Upper lobe of left lung (tissue), 6 donors: ENCODE measurements around the gene FZD7. TPM values are rescaled to one million over a fixed set of nuclear protein-coding genes. Genes with fewer than 3 reads are reported as not detected.

Source experiments
- ATAC-seq, 2 donors: fragments of 200-7000 bp; cut with Tn5 transposase; one replicate each; pipeline ENCODE4 v1.9.1; 2022; ENCODE audit warnings: mild to moderate bottlenecking in 2 of 2, moderate library complexity in 2 of 2; ENCODE audit not compliant: low FRiP score in 2 of 2
- DNase-seq, 2 donors: peaks; one replicate each; pipeline ENCODE4 v3.0.0-alpha.2; 2019 to 2020
- H3K27ac ChIP-seq, 4 donors: fragments of 200-600 bp; sonication (generic); one replicate each; pipeline ENCODE4 v1.5.1; 2016 to 2019
- H3K27me3 ChIP-seq, 4 donors: fragments of 200-600 bp; sonication (generic); one replicate each; pipeline ENCODE4 v1.5.1; 2017 to 2019
- H3K36me3 ChIP-seq, 4 donors: fragments of 200-600 bp; sonication (generic); one replicate each; pipeline ENCODE4 v1.5.1; 2016 to 2019
- H3K4me1 ChIP-seq, 4 donors: fragments of 200-600 bp; sonication (generic); one replicate each; pipeline ENCODE4 v1.5.1; 2018 to 2019
- H3K4me3 ChIP-seq, 4 donors: fragments of 200-600 bp; sonication (generic); one replicate each; pipeline ENCODE4 v1.5.1; 2017 to 2019; ENCODE audit warnings: mild to moderate bottlenecking in 2 of 4, moderate library complexity in 1 of 4
- H3K9me3 ChIP-seq, 4 donors: fragments of 200-600 bp; sonication (generic); one replicate each; pipeline ENCODE4 v1.5.1; 2018 to 2019
- EP300 ChIP-seq, 4 donors: sonication (generic); formaldehyde crosslinking; IDR thresholded peaks; one replicate each; pipeline ENCODE4 v1.5.1; 2017; ENCODE audit warnings: antibody characterized with exemption in 4 of 4, control low read depth in 2 of 4
- POLR2A ChIP-seq, 4 donors: fragments of 450-650 bp; IDR thresholded peaks; one replicate each; pipeline ENCODE4 v1.5.1; 2016 to 2017; ENCODE audit warnings: antibody characterized with exemption in 4 of 4, mild to moderate bottlenecking in 2 of 4
- POLR2AphosphoS5 ChIP-seq, 2 donors: sonication (generic); formaldehyde crosslinking; IDR thresholded peaks; one replicate each; pipeline ENCODE4 v1.5.1; 2017; ENCODE audit warnings: antibody characterized with exemption in 2 of 2
- WGBS, 2 donors: methylation state at CpG; one replicate each; pipeline ENCODE4 v1.1.5; 2017 to 2018; 5-methylcytosine and 5-hydroxymethylcytosine counted together
- total RNA-seq, 6 donors: library from RNA; depleted of rRNA in 4 of 6; stranded (reverse); fragments of >200 nt in 4 of 6; gene quantifications; one replicate each; pipeline versions ENCODE4 v1.1.0 to v1.2.1, GENCODE V29; 2016 to 2021
- TF ChIP-seq, protein P1 (sequence below), 6 experiments: fragments of 450-650 bp in 4 of 6; fragments of 200-600 bp in 2 of 6; sonication (generic) in 2 of 6; IDR thresholded peaks; one replicate each; pipeline ENCODE4 v1.5.1; 2016 to 2019; ENCODE audit warnings: antibody characterized with exemption in 6 of 6
- donor health status: DM: no; HTN: no; CAD: no; lungs with moderate emphysema.
- donor health status: DM: no; HTN: yes; CAD: no; lungs with severe emphysema.

The FZD7 gene
- total RNA-seq, 6 donors from 2014 or later = 2.6 to 15.3 (median 10.8) TPM

DNA sequence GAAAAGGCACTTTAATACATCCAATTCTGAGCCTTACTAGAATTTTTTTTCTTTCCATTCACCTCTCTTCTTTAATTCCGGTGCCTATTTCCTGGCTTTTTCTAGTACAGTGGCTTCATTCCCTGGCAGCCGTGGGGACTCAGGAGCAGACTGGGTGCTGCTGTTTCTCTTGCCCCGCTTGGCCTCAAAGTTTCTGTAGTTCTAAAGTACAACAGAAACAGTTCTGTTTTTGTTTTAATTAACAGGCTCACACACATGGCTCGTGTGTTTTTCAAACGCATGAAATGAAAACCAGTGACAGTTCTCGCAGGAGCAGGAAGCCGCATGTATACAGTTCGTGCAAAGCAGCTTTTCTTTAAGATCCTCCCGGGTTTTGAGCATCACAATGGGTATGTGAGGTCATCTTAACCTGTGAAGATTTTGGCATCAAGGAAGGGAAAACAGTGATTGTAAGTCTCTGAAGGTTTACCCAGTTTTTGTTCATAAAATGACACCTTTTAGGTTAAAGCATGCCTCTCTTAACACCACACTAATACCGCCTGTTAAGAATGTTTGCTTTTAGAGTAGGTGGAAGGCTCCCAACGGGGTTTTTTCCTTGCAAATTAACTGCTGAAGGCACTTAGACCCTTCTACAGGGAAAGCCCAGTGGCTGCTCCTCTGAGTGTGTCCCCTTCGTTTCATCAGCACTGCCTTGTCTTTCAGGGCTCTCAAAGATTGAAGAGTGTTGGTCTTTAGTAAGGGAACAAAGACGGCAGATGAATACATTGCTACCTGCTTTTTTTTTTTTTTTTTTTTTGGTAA is 5.8 kb downstream of the FZD7 start:
- ATAC-seq = no peak
- H3K27me3 ChIP-seq = peaks cover 0 to 19% (median 7%) of the 10 kb centered on the region in 4 donors
- H3K9me3 ChIP-seq = no peaks in the 10 kb centered on the region
- H3K27ac ChIP-seq = no peak overlapping the region
- DNase-seq = no peak
- no peaks in the 10 kb centered on the region for H3K36me3 ChIP-seq
- no peak for TF ChIP-seq POLR2AphosphoS5 (IDR thresholded peaks at IDR 0.05)
- no peak for TF ChIP-seq POLR2A (IDR thresholded peaks at IDR 0.05)
- no peak for TF ChIP-seq EP300 (IDR thresholded peaks at IDR 0.05)
- TF ChIP-seq, protein P1, sequence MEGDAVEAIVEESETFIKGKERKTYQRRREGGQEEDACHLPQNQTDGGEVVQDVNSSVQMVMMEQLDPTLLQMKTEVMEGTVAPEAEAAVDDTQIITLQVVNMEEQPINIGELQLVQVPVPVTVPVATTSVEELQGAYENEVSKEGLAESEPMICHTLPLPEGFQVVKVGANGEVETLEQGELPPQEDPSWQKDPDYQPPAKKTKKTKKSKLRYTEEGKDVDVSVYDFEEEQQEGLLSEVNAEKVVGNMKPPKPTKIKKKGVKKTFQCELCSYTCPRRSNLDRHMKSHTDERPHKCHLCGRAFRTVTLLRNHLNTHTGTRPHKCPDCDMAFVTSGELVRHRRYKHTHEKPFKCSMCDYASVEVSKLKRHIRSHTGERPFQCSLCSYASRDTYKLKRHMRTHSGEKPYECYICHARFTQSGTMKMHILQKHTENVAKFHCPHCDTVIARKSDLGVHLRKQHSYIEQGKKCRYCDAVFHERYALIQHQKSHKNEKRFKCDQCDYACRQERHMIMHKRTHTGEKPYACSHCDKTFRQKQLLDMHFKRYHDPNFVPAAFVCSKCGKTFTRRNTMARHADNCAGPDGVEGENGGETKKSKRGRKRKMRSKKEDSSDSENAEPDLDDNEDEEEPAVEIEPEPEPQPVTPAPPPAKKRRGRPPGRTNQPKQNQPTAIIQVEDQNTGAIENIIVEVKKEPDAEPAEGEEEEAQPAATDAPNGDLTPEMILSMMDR (IDR thresholded peaks at IDR 0.05) = no peak
- H3K4me1 ChIP-seq = peaks cover 11 to 33% (median 20%) of the 10 kb centered on the region in 4 donors
- no peak overlapping the region for H3K4me3 ChIP-seq
- WGBS, 2 donors = 26 to 36% methylated on average over 13 of the region's 13 CpGs

DNA sequence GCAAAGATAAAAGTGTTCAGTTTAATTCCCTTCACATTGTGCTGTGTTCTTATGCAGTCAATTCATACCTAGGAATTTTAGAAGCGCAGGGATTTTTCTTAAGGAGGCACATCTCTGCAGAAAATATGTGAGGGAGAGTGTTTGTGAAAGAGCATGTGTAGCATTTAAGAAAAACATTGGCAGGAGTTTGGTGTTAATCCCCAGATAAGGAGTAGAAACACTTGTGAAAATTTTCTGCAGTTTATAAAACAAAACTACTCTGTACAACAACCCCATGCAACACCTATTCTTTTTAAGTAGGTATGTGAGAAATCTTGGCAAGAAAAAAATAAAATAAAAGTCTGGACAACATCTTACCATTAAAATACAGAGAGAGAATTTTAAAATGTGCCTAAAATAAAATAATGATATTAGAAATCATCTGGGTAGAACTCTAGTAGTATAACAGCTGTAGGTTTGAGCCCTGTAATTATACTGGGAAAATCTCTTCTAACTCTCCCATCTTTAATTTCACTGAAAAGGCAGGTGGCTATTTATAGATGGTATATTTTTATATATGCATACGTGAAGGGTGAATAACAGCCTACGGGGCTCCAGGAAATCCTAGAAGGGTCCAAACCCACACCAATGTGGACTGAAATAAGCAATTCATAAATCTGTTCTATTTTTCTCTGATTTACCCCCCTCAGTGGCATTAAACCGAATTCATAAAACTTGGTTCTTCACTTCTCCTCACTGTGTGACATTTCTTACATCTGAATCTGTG is 6.6 kb downstream of the FZD7 start:
- DNase-seq = no peak
- peaks cover 4 to 25% (median 12%) of the 10 kb centered on the region in 4 donors for H3K4me1 ChIP-seq
- no peaks in the 10 kb centered on the region for H3K36me3 ChIP-seq
- no peak overlapping the region for H3K4me3 ChIP-seq
- H3K27me3 ChIP-seq = peaks cover 0 to 15% (median 3%) of the 10 kb centered on the region in 4 donors
- H3K9me3 ChIP-seq = no peaks in the 10 kb centered on the region
- H3K27ac ChIP-seq = no peak overlapping the region
- no peak for TF ChIP-seq POLR2A (IDR thresholded peaks at IDR 0.05)
- TF ChIP-seq, protein P1 (IDR thresholded peaks at IDR 0.05) = no peak
- TF ChIP-seq POLR2AphosphoS5 (IDR thresholded peaks at IDR 0.05) = no peak
- TF ChIP-seq EP300 (IDR thresholded peaks at IDR 0.05) = no peak
- WGBS, 2 donors = 74 to 88% methylated on average over 4 of the region's 4 CpGs
- no peak for ATAC-seq

DNA sequence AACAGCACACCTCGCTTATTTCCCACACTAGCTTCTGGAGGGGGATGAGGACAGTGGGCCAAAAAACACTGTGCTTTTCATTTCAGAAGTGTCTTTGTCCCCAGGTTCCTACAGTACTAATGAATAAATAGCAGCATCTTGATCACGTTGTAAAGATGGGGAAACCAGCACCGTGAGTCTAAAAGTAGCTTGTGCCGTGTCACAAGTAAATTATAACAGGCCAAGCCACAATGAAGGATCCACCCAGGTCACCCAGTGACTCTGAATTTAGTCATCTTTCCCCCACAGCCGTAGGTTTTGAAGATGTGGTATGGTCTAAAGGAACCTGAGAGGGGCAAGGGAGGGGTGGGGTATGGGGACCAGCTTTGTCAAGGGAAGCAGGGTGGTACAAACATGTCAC is 8.8 kb downstream of the FZD7 start:
- WGBS, 2 donors = 93 to 96% methylated on average over 5 of the region's 5 CpGs
- Histone ChIP-seq H3K9me3 (no peaks in the 10 kb centered on the region), H3K4me1 (peaks cover 0 to 8% (median 3%) of the 10 kb centered on the region in 4 donors), H3K4me3 (no peak overlapping the region), H3K27me3 (no peaks in the 10 kb centered on the region), H3K27ac (no peak overlapping the region), H3K36me3 (no peaks in the 10 kb centered on the region)
- no peak for ATAC-seq
- no peak for TF ChIP-seq EP300 (IDR thresholded peaks at IDR 0.05)
- no peak for TF ChIP-seq POLR2AphosphoS5 (IDR thresholded peaks at IDR 0.05)
- TF ChIP-seq, protein P1 (IDR thresholded peaks at IDR 0.05) = no peak
- TF ChIP-seq POLR2A (IDR thresholded peaks at IDR 0.05) = no peak
- no peak for DNase-seq

DNA sequence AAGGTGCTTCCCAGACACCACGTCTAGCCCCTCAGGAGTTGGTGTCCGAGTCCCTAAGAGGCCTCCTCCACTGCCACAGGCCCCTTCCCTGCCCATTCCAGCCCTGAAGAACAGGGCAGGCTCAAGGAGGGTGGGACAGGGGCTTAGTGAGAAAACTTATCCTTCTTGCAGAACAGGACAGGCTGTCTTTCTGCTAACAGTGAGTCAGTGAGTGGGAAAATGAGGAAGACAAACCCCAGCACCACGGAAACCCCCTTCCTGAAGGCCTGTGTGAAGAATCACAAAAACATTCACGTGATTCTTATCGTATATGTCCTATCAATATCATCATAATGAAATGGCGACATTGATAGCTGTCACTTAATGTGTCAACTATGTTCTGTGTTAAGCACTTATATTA is 9.8 kb downstream of the FZD7 start:
- H3K4me1 ChIP-seq = peaks cover 0 to 8% (median 3%) of the 10 kb centered on the region in 4 donors
- no peaks in the 10 kb centered on the region for H3K36me3 ChIP-seq
- no peaks in the 10 kb centered on the region for H3K27me3 ChIP-seq
- 80 to 81% methylated on average over 6 of the region's 6 CpGs for WGBS, 2 donors
- ATAC-seq = no peak
- no peak overlapping the region for H3K4me3 ChIP-seq
- H3K9me3 ChIP-seq = no peaks in the 10 kb centered on the region
- TF ChIP-seq POLR2AphosphoS5 (IDR thresholded peaks at IDR 0.05) (no peak), EP300 (IDR thresholded peaks at IDR 0.05) (no peak)
- TF ChIP-seq, protein P1 (IDR thresholded peaks at IDR 0.05) = no peak
- H3K27ac ChIP-seq = no peak overlapping the region
- DNase-seq = no peak
